GM12892 (cell line): Measurements from ENCODE around the gene PRKCH.

ENCODE experiments used
- POLR2A ChIP-seq: IDR thresholded peaks from 2 replicates; pipeline ENCODE4 v1.6.1; 2011; ENCODE audit warnings: low read depth, low read length, control low read depth
- POLR2AphosphoS5 ChIP-seq: IDR thresholded peaks from 2 replicates; pipeline ENCODE4 v1.6.1; 2011; ENCODE audit warnings: low read depth, low read length, control low read depth

DNA sequence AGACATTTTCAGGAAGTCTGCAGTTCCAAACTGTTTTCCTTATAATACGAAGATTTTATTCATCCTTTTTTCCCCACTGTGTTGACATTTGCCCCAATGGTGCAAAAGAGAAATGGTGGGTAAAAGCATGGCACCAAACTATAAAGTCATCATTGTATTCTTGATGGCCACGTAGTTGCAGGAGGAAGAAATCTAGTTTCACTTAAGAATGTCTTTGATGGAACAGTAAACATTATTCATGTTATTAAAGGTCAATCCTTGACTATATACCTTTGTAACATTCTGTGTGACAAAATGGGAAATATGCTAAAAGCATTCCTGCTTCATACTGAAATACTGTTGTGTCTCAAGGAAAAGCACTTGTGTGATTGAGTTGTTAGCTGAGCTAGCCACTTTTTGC is 80.1 kb downstream of the PRKCH start:
- TF ChIP-seq POLR2A: no peak
- TF ChIP-seq POLR2AphosphoS5: no peak
